ENCODE data around the gene ERN1. TPM values are rescaled to one million over a fixed set of nuclear protein-coding genes. Genes with fewer than 3 reads are reported as not detected.
A peak's percentile ranks its signal among the peaks of the same experiment; 100 is the strongest.

ERN1 gene
- total RNA-seq, 1 donor from 2014 or later: 12.1 TPM

- H3K4me3 Mint-ChIP-seq: no peak overlapping the region
- H3K27ac Mint-ChIP-seq: no peak overlapping the region
- no peaks in the 10 kb centered on the region for H3K27me3 Mint-ChIP-seq
- H3K9me3 Mint-ChIP-seq: no peaks in the 10 kb centered on the region
- H3K36me3 Mint-ChIP-seq: peaks cover 52% of the 10 kb centered on the region
- no peaks in the 10 kb centered on the region for H3K4me1 Mint-ChIP-seq (ENCODE audit: unreplicated experiment)
- TF ChIP-seq CTCF (conservative IDR thresholded peaks at IDR 0.05): no peak
- DNase-seq (ENCODE audit: extremely low spot score, unreplicated experiment): no peak
Observed at GRCh38 chr17:64067657-64068056, 62.3 kb downstream of the ERN1 start.

GRCh38 chr17:64066716-64067115 lies 63.2 kb downstream of the ERN1 start:
- Mint-ChIP-seq H3K4me1 (ENCODE audit: unreplicated experiment) (no peaks in the 10 kb centered on the region), H3K4me3 (no peak overlapping the region), H3K27me3 (no peaks in the 10 kb centered on the region), H3K9me3 (no peaks in the 10 kb centered on the region), H3K36me3 (peaks cover 47% of the 10 kb centered on the region), H3K27ac (no peak overlapping the region)
- TF ChIP-seq CTCF (conservative IDR thresholded peaks at IDR 0.05): no peak
- DNase-seq (ENCODE audit: extremely low spot score, unreplicated experiment): no peak

- no peak for TF ChIP-seq CTCF (conservative IDR thresholded peaks at IDR 0.05)
- Mint-ChIP-seq H3K4me3 (no peak overlapping the region), H3K36me3 (peaks cover 47% of the 10 kb centered on the region), H3K27me3 (no peaks in the 10 kb centered on the region), H3K27ac (no peak overlapping the region), H3K4me1 (ENCODE audit: unreplicated experiment) (no peaks in the 10 kb centered on the region), H3K9me3 (no peaks in the 10 kb centered on the region)
- DNase-seq (ENCODE audit: extremely low spot score, unreplicated experiment): no peak
Observed at GRCh38 chr17:64065161-64065560, 64.8 kb downstream of the ERN1 start.

GRCh38 chr17:64064331-64064730 lies 65.6 kb downstream of the ERN1 start:
- Mint-ChIP-seq H3K4me1 (ENCODE audit: unreplicated experiment) (no peaks in the 10 kb centered on the region), H3K36me3 (peaks cover 42% of the 10 kb centered on the region), H3K27me3 (no peaks in the 10 kb centered on the region), H3K4me3 (no peak overlapping the region), H3K27ac (peak overlapping the region; percentile 90), H3K9me3 (no peaks in the 10 kb centered on the region)
- no peak for TF ChIP-seq CTCF (conservative IDR thresholded peaks at IDR 0.05)
- no peak for DNase-seq (ENCODE audit: extremely low spot score, unreplicated experiment)

- Mint-ChIP-seq H3K4me3 (peak overlapping the region; percentile 62), H3K27me3 (no peaks in the 10 kb centered on the region), H3K9me3 (no peaks in the 10 kb centered on the region), H3K36me3 (peaks cover 37% of the 10 kb centered on the region), H3K4me1 (ENCODE audit: unreplicated experiment) (peaks cover under 1% of the 10 kb centered on the region), H3K27ac (peak overlapping the region; percentile 90)
- no peak for DNase-seq (ENCODE audit: extremely low spot score, unreplicated experiment)
- TF ChIP-seq CTCF (conservative IDR thresholded peaks at IDR 0.05): peak; percentile 72
Observed at GRCh38 chr17:64063766-64064224, 66.1 kb downstream of the ERN1 start.

- no peak for DNase-seq (ENCODE audit: extremely low spot score, unreplicated experiment)
- no peaks in the 10 kb centered on the region for H3K9me3 Mint-ChIP-seq
- H3K27ac Mint-ChIP-seq: peak overlapping the region; percentile 90
- H3K4me3 Mint-ChIP-seq: no peak overlapping the region
- no peaks in the 10 kb centered on the region for H3K27me3 Mint-ChIP-seq
- peaks cover 4% of the 10 kb centered on the region for H3K4me1 Mint-ChIP-seq (ENCODE audit: unreplicated experiment)
- H3K36me3 Mint-ChIP-seq: peaks cover 34% of the 10 kb centered on the region
- no peak for TF ChIP-seq CTCF (conservative IDR thresholded peaks at IDR 0.05)
Observed at GRCh38 chr17:64063088-64063487, 66.9 kb downstream of the ERN1 start.

Data from type B pancreatic cell (in vitro differentiated cells).